Peyer's patch (tissue), 4 donors: ENCODE results near the gene PKN3.

Experiments
- CTCF ChIP-seq, 6 experiments: fragments of 450-650 bp in 4 of 6; fragments of 200-600 bp in 2 of 6; sonication (generic) in 1 of 6; IDR thresholded peaks; one replicate each; pipeline ENCODE4 v1.5.1; 2017 to 2019; ENCODE audit warnings: antibody characterized with exemption in 6 of 6, mild to moderate bottlenecking in 3 of 6, moderate library complexity in 1 of 6
- POLR2A ChIP-seq, 2 donors: fragments of 450-650 bp; IDR thresholded peaks; one replicate each; pipeline ENCODE4 v1.5.1; 2017; ENCODE audit warnings: antibody characterized with exemption in 2 of 2, mild to moderate bottlenecking in 2 of 2, moderate library complexity in 2 of 2

GRCh38 chr9:128728298-128728697 is 26.0 kb downstream of the PKN3 start:
- TF ChIP-seq CTCF (IDR thresholded peaks at IDR 0.05) (no peak), POLR2A (IDR thresholded peaks at IDR 0.05) (no peak)
